Parathyroid adenoma (tissue), 2 donors: ENCODE data around the gene PRR19.
A peak's percentile ranks its signal among the peaks of the same experiment; 100 is the strongest.

Experiments
- H2AFZ ChIP-seq: fragments of 300-600 bp; sonication (generic); one replicate; pipeline ENCODE4 v1.7.0; 2017; ENCODE audit warnings: antibody characterized with exemption, mild to moderate bottlenecking
- H3K27ac ChIP-seq: fragments of 300-600 bp; sonication (generic); one replicate; pipeline ENCODE4 v1.7.0; 2017
- H3K27me3 ChIP-seq: fragments of 300-600 bp; sonication (generic); one replicate; pipeline ENCODE4 v1.7.0; 2017; ENCODE audit warnings: low read length; ENCODE audit not compliant: control insufficient read depth, insufficient read depth
- H3K36me3 ChIP-seq: fragments of 300-600 bp; sonication (generic); one replicate; pipeline ENCODE4 v1.7.0; 2017; ENCODE audit warnings: low read length; ENCODE audit not compliant: control insufficient read depth, insufficient read depth
- H3K4me1 ChIP-seq: fragments of 300-600 bp; sonication (generic); one replicate; pipeline ENCODE4 v1.7.0; 2017; ENCODE audit warnings: control low read depth
- H3K4me2 ChIP-seq: fragments of 300-600 bp; sonication (generic); one replicate; pipeline ENCODE4 v1.7.0; 2017; ENCODE audit warnings: low read length
- H3K4me3 ChIP-seq: fragments of 300-600 bp; sonication (generic); one replicate; pipeline ENCODE4 v1.7.0; 2017; ENCODE audit warnings: low read depth, low read length
- H3K79me2 ChIP-seq: fragments of 300-600 bp; sonication (generic); one replicate; pipeline ENCODE4 v1.7.0; 2017; ENCODE audit warnings: control low read depth
- H3K9ac ChIP-seq: fragments of 300-600 bp; sonication (generic); one replicate; pipeline ENCODE4 v1.7.0; 2017; ENCODE audit warnings: mild to moderate bottlenecking
- H3K9me3 ChIP-seq: fragments of 300-600 bp; sonication (generic); one replicate; pipeline ENCODE4 v1.7.0; 2017; ENCODE audit warnings: low read length; ENCODE audit not compliant: control insufficient read depth
- TF ChIP-seq, protein P1 (sequence below): fragments of 300-600 bp; sonication (generic); IDR thresholded peaks from one replicate; pipeline ENCODE4 v1.7.0; 2017; ENCODE audit warnings: antibody characterized with exemption, mild to moderate bottlenecking
- donor health status: primary hyperparathyroidism.

PRR19 gene

DNA sequence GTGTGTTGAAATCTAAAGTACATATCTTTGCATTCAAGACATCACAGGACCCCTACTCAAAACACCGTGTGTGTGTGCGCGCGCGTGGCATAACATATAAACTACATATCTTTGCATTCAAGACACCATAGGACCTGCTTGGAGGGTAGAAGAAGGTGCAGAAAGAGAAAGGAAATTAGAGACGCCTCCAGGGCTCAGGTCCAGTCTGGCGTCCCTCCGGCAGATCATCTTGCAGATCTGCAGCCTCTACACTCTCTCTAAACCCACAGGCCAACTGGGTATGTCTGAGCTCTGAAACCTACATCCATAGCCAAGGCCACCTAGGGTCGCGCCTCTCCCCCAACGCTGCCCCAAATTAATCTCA is 1.2 kb downstream of the PRR19 start:
- Histone ChIP-seq H3K4me1 (peaks cover 11% of the 10 kb centered on the region), H3K9me3 (no peaks in the 10 kb centered on the region), H3K9ac (no peak overlapping the region), H3K4me2 (peak overlapping the region; percentile 96), H3K79me2 (no peaks in the 10 kb centered on the region), H3K4me3 (peak overlapping the region; percentile 64), H3K36me3 (no peaks in the 10 kb centered on the region), H3K27me3 (no peaks in the 10 kb centered on the region), H2AFZ (peak overlapping the region; percentile 98), H3K27ac (peak overlapping the region; percentile 74)
- TF ChIP-seq, protein P1, sequence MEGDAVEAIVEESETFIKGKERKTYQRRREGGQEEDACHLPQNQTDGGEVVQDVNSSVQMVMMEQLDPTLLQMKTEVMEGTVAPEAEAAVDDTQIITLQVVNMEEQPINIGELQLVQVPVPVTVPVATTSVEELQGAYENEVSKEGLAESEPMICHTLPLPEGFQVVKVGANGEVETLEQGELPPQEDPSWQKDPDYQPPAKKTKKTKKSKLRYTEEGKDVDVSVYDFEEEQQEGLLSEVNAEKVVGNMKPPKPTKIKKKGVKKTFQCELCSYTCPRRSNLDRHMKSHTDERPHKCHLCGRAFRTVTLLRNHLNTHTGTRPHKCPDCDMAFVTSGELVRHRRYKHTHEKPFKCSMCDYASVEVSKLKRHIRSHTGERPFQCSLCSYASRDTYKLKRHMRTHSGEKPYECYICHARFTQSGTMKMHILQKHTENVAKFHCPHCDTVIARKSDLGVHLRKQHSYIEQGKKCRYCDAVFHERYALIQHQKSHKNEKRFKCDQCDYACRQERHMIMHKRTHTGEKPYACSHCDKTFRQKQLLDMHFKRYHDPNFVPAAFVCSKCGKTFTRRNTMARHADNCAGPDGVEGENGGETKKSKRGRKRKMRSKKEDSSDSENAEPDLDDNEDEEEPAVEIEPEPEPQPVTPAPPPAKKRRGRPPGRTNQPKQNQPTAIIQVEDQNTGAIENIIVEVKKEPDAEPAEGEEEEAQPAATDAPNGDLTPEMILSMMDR: no peak

DNA sequence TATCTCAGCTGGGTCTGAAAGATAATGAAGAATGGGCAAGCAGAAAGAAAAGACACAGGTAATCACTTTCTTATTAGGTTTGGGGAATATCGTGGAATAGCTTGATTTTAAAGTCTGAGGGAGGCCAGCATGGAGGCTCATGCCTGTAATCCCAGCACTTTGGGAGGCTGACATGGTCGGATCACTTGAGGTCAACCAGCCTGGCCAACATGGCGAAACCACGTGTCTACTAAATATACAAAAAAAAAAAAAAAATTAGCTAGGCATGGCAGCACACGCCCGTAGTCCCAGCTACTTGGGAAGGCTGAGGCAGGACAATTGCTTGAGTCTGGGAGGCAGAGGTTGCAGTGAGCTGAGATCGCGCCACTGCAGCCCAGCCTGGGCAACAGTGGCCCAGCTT is 1.9 kb downstream of the PRR19 start:
- Histone ChIP-seq H3K27me3 (no peaks in the 10 kb centered on the region), H3K9ac (no peak overlapping the region), H3K9me3 (no peaks in the 10 kb centered on the region), H3K27ac (no peak overlapping the region), H2AFZ (peak overlapping the region; percentile 98), H3K79me2 (no peaks in the 10 kb centered on the region), H3K4me2 (peak overlapping the region; percentile 96), H3K4me3 (peak overlapping the region; percentile 64), H3K4me1 (peaks cover 11% of the 10 kb centered on the region), H3K36me3 (no peaks in the 10 kb centered on the region)
- TF ChIP-seq, protein P1: no peak

DNA sequence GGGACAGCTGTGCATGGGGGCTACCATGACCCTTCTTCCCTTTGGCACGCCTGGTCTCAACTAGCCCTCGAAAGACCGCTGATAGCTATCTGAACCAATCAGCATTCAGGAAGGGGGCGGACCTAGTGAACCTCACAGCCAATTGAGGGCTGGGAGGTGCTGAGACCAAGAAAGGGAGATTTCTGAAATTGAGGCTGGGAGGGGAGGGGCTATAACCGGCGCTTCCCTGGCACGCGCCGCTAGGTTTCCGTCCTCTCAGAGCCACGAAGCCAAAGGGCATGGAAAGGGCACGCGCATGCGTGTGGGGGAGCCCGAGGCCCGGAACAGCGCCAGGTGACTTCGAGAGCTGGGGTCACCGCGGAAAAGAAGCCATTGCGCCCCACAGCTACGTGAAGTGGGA is 4.7 kb downstream of the PRR19 start:
- H3K9ac ChIP-seq: no peak overlapping the region
- no peak overlapping the region for H2AFZ ChIP-seq
- no peaks in the 10 kb centered on the region for H3K36me3 ChIP-seq
- H3K27me3 ChIP-seq: no peaks in the 10 kb centered on the region
- TF ChIP-seq, protein P1: no peak
- H3K4me1 ChIP-seq: peaks cover 11% of the 10 kb centered on the region
- H3K79me2 ChIP-seq: no peaks in the 10 kb centered on the region
- peak overlapping the region; percentile 45 for H3K4me2 ChIP-seq
- peak overlapping the region; percentile 48 for H3K4me3 ChIP-seq
- H3K9me3 ChIP-seq: no peaks in the 10 kb centered on the region
- no peak overlapping the region for H3K27ac ChIP-seq

DNA sequence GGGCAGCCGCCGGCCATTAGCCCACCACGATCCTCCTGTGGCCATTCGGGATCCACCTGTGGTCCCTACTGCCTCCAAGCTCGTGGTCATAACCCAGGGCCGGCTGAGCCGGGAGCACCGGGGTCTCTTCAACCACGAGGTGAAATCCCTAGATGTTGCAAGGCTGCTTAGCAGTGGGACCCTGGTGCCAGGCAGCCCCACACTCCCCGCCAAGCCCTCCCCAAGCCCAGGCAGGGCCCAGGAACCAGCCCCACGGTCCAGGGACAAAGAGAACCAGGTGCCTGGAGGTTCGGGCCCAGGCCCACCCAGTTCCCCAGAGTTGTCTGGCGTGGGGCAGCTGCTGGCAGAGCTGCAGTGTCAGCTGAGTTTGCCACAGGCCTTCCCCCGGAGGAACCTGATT is 7.8 kb downstream of the PRR19 start:
- no peaks in the 10 kb centered on the region for H3K27me3 ChIP-seq

DNA sequence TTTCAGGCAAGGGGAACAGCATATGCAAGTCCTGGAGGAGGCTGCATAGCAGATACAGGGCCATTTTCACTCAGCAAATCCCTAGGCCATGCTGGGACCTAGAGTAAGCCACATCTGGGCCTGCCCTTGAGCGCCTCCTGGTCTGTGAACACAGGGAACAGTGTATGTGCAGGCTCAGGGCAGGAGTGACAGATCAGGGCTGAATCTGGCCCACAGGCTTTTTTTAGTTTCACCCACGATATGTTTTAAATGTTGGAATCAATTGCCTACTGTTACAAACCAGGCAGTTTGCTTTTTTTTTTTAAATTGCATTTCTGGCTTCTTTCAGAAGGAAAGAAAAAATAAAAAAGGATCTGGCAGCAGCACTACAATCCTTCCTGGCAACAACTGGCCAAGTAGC is 9.7 kb downstream of the PRR19 start:
- H2AFZ ChIP-seq: no peak overlapping the region
- peaks cover 12% of the 10 kb centered on the region for H3K4me1 ChIP-seq
- H3K27ac ChIP-seq: no peak overlapping the region
- no peak overlapping the region for H3K9ac ChIP-seq
- H3K4me2 ChIP-seq: no peak overlapping the region
- TF ChIP-seq, protein P1: peak; percentile 3
- no peaks in the 10 kb centered on the region for H3K27me3 ChIP-seq
- H3K9me3 ChIP-seq: no peaks in the 10 kb centered on the region
- no peak overlapping the region for H3K4me3 ChIP-seq
- no peaks in the 10 kb centered on the region for H3K36me3 ChIP-seq
- H3K79me2 ChIP-seq: no peaks in the 10 kb centered on the region

More for the DNA sequence above, 7.8 kb downstream of the PRR19 start:
- Histone ChIP-seq H3K79me2 (no peaks in the 10 kb centered on the region), H3K36me3 (no peaks in the 10 kb centered on the region), H2AFZ (peak overlapping the region; percentile 43), H3K9me3 (no peaks in the 10 kb centered on the region), H3K9ac (no peak overlapping the region), H3K4me1 (peaks cover 7% of the 10 kb centered on the region), H3K4me2 (no peak overlapping the region), H3K4me3 (no peak overlapping the region), H3K27ac (no peak overlapping the region)
- TF ChIP-seq, protein P1: no peak
